AG09309 (cell line): ENCODE measurements around the gene FOXO6.

Experiments
- DNase-seq: peaks from one replicate; pipeline ENCODE4 v3.0.0-alpha.2; 2010; ENCODE audit warnings: low read depth
- H3K4me3 ChIP-seq: 2 replicates; pipeline ENCODE4 v1.5.1; 2011; ENCODE audit warnings: mild to moderate bottlenecking, low read depth, low read length, moderate library complexity; ENCODE audit not compliant: control insufficient read depth
- TF ChIP-seq, protein P1 (sequence below): IDR thresholded peaks from 2 replicates; pipeline ENCODE4 v1.5.1; 2011; ENCODE audit warnings: mild to moderate bottlenecking, low read depth, low read length, inconsistent platforms; ENCODE audit not compliant: insufficient read depth, control insufficient read depth; ENCODE audit errors: missing control alignments

FOXO6 gene

DNA sequence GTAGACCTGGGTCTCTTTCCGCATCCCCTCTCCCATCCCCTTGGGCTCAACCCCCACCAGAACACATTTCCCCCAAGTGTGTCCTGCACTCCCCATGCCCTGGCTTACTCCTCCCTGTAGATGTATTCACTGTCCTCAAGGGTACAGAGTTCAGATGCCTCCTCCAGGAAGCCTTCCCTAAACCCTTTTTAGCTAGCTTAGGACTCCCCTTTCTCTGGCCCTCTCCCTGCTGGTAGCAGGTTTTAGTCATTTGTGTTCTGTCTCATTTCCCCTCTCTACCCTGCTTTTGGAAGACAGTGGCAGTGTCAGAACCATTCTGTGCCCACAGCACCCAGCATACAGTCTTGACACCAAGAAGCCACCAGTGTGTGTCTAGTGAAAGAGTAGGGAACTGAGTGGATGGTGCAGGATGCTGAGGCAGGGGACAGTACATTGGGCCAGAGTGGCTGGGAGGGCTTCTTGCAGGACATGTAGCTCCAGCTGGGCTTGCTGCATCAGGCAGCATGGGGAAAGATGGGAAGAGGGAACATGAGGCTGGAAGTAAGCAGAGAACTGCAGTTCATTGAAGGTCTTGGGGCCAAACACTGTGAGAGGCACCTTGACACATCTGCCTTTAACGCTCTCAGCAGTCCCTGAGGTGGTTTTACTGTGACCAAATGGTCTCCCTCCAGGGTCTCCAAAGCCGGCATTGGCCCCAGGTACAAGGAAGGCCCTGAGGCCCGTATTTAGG is 2.5 kb downstream of the FOXO6 start:
- DNase-seq: no peak
- H3K4me3 ChIP-seq: no peak overlapping the region
- TF ChIP-seq, protein P1, sequence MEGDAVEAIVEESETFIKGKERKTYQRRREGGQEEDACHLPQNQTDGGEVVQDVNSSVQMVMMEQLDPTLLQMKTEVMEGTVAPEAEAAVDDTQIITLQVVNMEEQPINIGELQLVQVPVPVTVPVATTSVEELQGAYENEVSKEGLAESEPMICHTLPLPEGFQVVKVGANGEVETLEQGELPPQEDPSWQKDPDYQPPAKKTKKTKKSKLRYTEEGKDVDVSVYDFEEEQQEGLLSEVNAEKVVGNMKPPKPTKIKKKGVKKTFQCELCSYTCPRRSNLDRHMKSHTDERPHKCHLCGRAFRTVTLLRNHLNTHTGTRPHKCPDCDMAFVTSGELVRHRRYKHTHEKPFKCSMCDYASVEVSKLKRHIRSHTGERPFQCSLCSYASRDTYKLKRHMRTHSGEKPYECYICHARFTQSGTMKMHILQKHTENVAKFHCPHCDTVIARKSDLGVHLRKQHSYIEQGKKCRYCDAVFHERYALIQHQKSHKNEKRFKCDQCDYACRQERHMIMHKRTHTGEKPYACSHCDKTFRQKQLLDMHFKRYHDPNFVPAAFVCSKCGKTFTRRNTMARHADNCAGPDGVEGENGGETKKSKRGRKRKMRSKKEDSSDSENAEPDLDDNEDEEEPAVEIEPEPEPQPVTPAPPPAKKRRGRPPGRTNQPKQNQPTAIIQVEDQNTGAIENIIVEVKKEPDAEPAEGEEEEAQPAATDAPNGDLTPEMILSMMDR: no peak

DNA sequence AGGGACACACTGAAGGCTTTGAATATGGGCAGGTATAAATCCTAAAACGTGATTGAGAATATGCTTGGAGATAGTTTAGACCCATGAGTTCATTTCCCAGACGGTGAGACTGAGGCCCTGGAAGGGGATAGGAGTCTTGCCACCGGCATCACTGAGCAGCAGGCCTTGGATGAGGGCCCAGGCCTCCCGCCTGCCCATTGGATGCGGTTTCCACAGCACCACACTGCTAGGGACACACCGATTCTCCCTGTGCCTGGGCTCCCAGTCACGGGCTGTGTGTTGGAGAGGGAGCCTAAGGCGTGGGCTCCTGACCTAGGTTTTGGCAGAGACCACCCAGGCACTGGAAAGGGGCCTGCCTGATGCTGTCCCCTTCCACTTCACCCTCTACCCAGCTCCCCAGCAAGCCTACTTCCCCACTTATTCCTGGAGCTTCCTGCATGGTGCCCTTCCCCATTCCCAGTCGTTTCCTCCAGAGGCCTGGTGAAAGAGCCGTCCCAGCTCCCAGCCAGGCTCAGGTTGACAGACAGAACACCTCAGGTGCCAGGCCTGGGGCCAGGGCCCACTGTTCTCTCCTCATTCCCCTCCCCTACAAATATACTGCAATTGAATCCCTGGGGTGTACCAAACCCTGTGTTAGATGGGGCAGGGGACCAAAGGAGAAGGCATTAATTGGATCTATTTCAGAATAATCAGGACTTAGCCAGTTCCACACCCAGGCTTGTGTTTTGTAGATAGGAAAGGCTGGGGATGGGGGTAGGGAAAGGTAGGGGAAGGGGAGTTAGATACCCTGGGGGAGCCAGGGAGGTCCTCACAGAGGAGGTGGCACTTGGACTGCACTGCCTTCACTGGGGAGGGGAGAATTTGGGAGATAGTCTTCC is 3.4 kb downstream of the FOXO6 start:
- TF ChIP-seq, protein P1: no peak
- no peak overlapping the region for H3K4me3 ChIP-seq
- no peak for DNase-seq

DNA sequence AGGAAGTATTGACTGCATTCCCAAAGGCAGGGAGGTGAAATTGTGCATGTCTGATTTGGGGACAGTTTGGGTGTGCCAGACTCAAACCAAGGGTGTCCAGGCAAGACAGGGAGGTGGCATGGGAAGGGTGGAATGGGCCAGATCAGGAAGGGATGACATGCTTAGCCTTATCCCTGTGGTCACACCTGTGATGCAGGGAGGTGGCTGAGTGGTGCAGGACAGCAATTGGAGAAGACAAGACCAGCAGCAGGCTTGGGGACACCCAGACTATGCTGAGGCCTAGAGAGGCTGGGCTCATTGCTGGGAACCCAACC is 4.0 kb downstream of the FOXO6 start:
- TF ChIP-seq, protein P1: no peak
- no peak overlapping the region for H3K4me3 ChIP-seq
- no peak for DNase-seq

DNA sequence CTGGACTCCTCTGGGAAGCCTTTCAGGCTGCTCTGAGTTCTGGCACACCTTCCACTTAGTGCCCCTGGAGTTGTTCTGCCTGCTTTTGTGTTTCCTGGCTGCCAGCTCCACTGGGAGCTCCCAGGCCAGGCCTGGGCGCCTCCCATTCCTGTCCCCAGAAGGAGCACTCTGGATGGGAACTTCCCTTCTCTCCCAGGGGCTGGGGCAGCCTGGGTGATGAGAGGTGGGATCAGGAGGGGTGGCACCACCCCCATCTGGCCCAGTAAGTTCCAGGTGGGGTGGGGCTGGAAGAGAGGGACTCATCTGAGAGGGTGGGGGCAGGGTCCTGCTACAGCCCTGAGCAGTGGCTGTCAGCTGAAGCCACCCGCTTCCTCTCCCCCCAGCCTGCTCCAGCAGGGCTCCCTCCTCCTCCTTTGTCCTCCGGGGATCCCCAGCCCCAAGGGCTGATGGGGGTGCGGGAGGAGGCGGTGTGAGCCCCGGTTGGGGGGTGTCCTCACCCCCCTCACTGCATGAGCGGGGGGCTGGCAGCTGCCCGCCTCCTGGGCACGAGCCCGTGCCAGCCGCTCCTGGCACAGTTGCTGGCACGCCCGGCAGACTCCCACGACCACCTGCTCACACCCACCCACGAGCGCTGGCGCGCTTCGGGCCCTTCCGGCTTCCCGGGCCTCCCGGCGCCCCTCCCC is 4.7 kb downstream of the FOXO6 start:
- no peak overlapping the region for H3K4me3 ChIP-seq
- no peak for DNase-seq
- TF ChIP-seq, protein P1: no peak

DNA sequence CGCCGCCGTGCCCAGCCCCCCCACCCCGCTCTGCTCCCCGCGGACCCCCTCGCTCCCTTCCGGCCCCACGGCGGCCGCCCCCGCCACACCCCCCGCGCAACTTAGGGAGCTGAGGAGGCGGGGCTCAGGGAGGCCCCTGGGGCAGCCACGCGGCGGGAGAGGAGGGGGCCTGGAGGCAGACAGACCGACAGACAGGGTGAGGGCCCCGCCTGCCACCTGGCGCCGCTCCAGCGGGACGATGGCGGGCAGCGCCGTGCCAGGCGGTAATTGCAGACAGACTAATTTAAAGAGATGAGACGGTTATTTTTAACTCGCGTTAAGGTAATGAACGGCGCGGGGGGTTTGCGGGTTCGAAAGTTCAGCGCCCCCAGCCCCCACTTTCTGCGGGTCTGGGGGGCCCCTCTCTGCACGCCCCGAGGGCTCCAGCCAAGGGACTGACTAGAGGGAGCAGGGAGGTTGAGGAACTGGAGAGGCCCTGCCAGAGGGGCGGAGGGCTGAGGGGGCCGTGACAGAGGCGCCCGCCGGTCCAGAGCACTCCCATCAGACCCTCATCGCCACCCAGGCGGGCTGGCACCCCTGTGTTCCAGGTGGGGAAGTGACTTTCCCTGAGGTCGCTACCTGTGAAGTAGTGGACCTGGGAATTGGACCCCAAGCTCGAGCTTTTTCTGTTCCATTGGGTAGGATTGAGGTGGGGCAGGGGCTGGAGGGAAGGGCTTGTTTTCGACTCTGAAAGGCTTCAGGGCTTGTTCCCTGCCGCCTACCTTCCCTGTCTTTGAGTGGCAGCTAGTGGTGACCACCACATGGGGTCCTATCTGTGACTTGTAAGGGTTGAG is 5.4 kb downstream of the FOXO6 start:
- TF ChIP-seq, protein P1: no peak
- H3K4me3 ChIP-seq: peak overlapping the region; percentile 9
- no peak for DNase-seq

DNA sequence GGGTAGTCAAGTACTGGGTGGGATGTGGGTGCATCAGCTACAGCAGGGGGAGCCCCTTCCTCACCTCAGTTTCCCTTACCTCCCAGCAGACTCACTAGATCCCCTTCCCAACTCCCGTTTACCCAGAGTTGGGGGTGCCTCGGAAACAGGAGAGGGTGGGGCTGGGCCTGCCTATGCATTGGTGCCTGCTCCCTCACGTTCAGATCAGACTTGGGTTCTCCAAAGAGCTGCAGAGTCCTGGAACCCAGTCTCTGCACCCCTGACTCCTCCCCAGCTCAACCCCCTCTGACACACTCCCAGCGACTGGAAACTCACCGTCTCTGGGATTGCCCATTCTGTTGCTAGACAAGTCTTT is 6.0 kb downstream of the FOXO6 start:
- TF ChIP-seq, protein P1: no peak
- no peak overlapping the region for H3K4me3 ChIP-seq
- no peak for DNase-seq
